Cardiac muscle cell (in vitro differentiated cells and primary cell): ENCODE data around the gene TFRC. TPM values are rescaled to one million over a fixed set of nuclear protein-coding genes. Genes with fewer than 3 reads are reported as not detected.
"Not testable (repeated sequence)": the region's sequence is repeated elsewhere in the genome, so short reads cannot be mapped to it uniquely, and the experiment has no call there.

Experiments used
- DNase-seq, 2 donors: peaks; one replicate each; pipeline versions ENCODE4 v3.0.0 to v3.0.0-alpha.2; 2010 to 2017; ENCODE audit warnings: low read depth in 1 of 2, low spot score in 1 of 2
- H3K27ac ChIP-seq: fragments of 200-600 bp; sonication (generic); 2 replicates; pipeline ENCODE4 v1.5.1; 2016
- H3K27me3 ChIP-seq: fragments of 200-600 bp; sonication (generic); 2 replicates; pipeline ENCODE4 v1.6.0; 2016; ENCODE audit warnings: control low read depth
- H3K36me3 ChIP-seq: fragments of 200-600 bp; sonication (generic); 2 replicates; pipeline ENCODE4 v1.5.1; 2016; ENCODE audit warnings: control low read depth
- H3K4me1 ChIP-seq: fragments of 200-600 bp; sonication (generic); 2 replicates; pipeline ENCODE4 v1.8.1; 2017; ENCODE audit warnings: low read depth, mild to moderate bottlenecking, mixed run types
- H3K4me3 ChIP-seq: fragments of 200-600 bp; sonication (generic); 2 replicates; pipeline ENCODE4 v1.5.1; 2016; ENCODE audit warnings: mild to moderate bottlenecking
- H3K9me3 ChIP-seq: fragments of 200-600 bp; sonication (generic); 2 replicates; pipeline ENCODE4 v1.5.1; 2017; ENCODE audit warnings: low read depth, mild to moderate bottlenecking, control low read depth
- polyA plus RNA-seq: library from polyadenylated mRNA; unstranded; fragments of >200 nt; fragmentation: Nextera tagmentation; extraction: Ambion mirVana; gene quantifications from 2 replicates; pipeline ENCODE4 v1.2.1, GENCODE V29; 2016
- total RNA-seq: library from RNA; depleted of rRNA; stranded (reverse); fragments of >200 nt; gene quantifications from 2 replicates; pipeline ENCODE4 v1.2.3, GENCODE V29; 2016
- TF ChIP-seq, protein P1 (sequence below): IDR thresholded peaks from 2 replicates; pipeline ENCODE4 v1.5.1; 2012; ENCODE audit warnings: low read depth, mild to moderate bottlenecking, low read length

TFRC gene
- total and polyA plus RNA-seq, 2 experiments from 2014 or later = 19.6 to 81.1 TPM

DNA sequence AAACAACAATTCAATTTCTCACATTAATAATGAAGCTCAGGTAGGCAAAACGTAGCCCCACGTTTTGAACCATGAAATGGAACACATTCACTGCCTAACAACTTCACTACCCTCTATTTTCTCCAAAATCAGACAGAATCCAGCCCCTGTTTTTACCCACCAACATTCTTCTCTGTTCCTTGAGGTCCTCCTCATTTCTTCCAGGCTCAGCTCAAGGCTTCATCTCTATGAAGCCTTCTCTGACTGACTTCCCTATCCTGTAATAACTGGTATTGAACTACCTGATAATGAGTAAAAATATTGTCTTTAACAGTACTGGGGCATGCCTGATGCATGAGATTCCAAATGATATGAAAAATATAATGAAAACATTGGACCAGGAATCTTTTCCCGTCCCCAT is 2.2 kb downstream of the TFRC start:
- H3K4me3 ChIP-seq = no peak overlapping the region

DNA sequence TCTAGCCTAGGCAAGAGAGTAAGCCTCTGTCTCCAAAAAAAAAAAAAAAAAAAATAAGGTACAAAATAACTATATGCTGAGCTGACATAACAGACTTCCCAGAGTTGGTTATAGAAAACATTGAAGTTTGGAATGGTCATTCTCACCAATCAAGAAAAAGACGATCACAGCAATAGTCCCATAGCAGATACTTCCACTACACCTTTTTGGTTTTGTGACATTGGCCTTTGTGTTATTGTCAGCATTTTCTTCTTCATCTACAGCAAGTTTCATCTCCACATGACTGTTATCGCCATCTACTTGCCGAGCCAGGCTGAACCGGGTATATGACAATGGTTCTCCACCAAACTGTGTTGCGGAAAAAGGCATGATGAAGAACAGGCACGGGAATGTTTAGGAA is 6.9 kb downstream of the TFRC start:
- no peak for DNase-seq
- Histone ChIP-seq H3K27ac (no peak overlapping the region), H3K4me3 (no peak overlapping the region), H3K9me3 (no peaks in the 10 kb centered on the region), H3K27me3 (no peaks in the 10 kb centered on the region), H3K4me1 (peaks cover 2% of the 10 kb centered on the region), H3K36me3 (peaks cover 45% of the 10 kb centered on the region)
- TF ChIP-seq, protein P1, sequence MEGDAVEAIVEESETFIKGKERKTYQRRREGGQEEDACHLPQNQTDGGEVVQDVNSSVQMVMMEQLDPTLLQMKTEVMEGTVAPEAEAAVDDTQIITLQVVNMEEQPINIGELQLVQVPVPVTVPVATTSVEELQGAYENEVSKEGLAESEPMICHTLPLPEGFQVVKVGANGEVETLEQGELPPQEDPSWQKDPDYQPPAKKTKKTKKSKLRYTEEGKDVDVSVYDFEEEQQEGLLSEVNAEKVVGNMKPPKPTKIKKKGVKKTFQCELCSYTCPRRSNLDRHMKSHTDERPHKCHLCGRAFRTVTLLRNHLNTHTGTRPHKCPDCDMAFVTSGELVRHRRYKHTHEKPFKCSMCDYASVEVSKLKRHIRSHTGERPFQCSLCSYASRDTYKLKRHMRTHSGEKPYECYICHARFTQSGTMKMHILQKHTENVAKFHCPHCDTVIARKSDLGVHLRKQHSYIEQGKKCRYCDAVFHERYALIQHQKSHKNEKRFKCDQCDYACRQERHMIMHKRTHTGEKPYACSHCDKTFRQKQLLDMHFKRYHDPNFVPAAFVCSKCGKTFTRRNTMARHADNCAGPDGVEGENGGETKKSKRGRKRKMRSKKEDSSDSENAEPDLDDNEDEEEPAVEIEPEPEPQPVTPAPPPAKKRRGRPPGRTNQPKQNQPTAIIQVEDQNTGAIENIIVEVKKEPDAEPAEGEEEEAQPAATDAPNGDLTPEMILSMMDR = no peak

More for the DNA sequence above, 2.2 kb downstream of the TFRC start:
- TF ChIP-seq, protein P1 = no peak
- Histone ChIP-seq H3K9me3 (no peaks in the 10 kb centered on the region), H3K4me1 (peaks cover 4% of the 10 kb centered on the region), H3K27ac (no peak overlapping the region), H3K27me3 (no peaks in the 10 kb centered on the region), H3K36me3 (peaks cover 9% of the 10 kb centered on the region)
- DNase-seq = no peak

DNA sequence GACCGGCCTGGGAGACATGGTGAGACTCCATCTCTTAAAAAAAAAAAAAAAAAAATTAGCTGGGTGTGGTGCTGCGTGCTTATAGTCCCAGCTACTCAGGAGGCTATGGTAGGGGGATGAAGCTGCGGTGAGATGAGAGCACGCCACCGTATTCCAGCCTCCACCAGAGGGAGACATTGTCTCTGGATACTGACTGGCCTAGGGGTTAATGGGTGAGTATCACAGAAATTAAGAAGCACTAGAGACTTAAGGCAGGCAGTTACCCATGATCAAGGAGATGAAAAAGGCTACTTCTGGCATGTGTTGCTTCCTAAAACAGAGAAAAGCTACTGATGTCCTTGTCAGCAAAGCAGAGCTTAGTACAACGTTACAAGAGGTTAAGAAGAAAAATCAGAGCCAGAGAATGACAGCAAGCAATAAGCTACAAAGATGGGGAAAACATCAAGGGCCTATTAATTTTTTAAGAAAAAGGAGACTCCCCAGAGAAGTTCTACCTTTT is 8.6 kb downstream of the TFRC start:
- Histone ChIP-seq H3K4me1 (no peaks in the 10 kb centered on the region), H3K27me3 (no peaks in the 10 kb centered on the region), H3K4me3 (no peak overlapping the region), H3K9me3 (no peaks in the 10 kb centered on the region), H3K36me3 (peaks cover 54% of the 10 kb centered on the region), H3K27ac (no peak overlapping the region)
- peak; percentile 67 to 78 for DNase-seq
- TF ChIP-seq, protein P1 = peak; percentile 89

DNA sequence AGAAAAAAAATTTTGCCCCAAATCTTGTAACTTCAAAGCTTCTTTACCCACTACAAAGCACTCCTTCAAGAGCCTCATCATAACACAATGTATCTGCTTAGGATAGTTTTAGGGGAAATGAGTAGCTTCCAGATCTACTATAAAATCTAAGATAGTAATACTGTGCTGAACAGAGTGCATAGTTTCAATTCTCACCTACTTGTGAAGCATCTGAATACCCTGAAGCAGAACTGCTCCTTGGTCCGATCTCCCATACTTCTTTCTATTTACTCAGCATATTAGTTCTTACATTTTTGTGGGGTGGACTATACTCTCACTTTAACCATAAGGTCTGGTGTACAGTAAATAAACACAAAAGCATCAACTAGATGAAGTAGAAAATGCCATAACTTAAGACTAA is 9.6 kb downstream of the TFRC start:
- Histone ChIP-seq H3K36me3 (peaks cover 63% of the 10 kb centered on the region), H3K4me3 (no peak overlapping the region)

DNA sequence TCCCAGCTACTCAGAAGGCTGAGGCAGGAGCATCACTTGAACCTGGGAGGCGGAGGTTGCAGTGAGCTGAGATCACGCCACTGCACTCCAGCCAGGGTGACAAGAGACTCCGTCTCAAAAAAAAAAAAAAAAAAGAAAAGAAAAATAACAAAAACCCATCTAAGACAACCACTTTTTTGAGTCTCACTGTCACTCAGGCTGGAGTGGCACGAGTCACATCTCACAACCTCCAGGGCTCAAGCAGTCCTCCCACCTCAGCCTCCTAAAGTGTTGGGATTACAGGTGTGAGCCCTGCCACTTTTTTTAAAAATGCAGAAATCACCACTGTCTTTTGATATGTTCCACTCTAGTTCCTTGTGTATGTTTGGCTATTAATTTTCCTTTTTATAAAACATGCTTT is 13.1 kb downstream of the TFRC start:
- not testable (repeated sequence) for H3K27me3 ChIP-seq

More for the DNA sequence above, 9.6 kb downstream of the TFRC start:
- no peak for DNase-seq
- no peaks in the 10 kb centered on the region for H3K4me1 ChIP-seq
- H3K27ac ChIP-seq = no peak overlapping the region
- no peaks in the 10 kb centered on the region for H3K27me3 ChIP-seq
- TF ChIP-seq, protein P1 = no peak
- no peaks in the 10 kb centered on the region for H3K9me3 ChIP-seq

DNA sequence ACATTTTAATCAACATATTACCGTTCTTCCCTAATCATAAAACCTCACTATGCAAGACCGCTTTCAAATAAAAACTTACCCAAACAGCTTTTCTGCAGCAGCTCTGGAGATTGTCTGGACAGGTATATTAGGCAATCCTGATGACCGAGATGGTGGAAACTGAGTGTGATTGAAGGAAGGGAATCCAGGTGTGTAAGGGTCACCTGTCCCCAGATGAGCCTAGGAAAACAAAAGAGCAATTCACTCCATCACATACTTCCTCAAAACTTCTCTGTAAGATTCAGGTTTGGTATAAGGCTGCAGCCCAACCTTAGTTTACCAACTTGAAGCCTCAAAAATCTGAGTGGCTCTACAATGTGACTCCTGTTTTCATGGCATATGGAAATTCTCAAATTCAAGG is 14.5 kb downstream of the TFRC start:
- no peaks in the 10 kb centered on the region for H3K4me1 ChIP-seq
- DNase-seq = no peak
- H3K4me3 ChIP-seq = no peak overlapping the region
- no peak overlapping the region for H3K27ac ChIP-seq
- H3K27me3 ChIP-seq = no peaks in the 10 kb centered on the region
- no peaks in the 10 kb centered on the region for H3K9me3 ChIP-seq
- TF ChIP-seq, protein P1 = no peak
- H3K36me3 ChIP-seq = peaks cover 85% of the 10 kb centered on the region

More for the DNA sequence above, 13.1 kb downstream of the TFRC start:
- not testable (repeated sequence) for DNase-seq, H3K4me3 ChIP-seq, H3K9me3 ChIP-seq, H3K4me1 ChIP-seq, H3K27ac ChIP-seq
- H3K36me3 ChIP-seq = peaks cover 81% of the 10 kb centered on the region
